HUDEP-2 (cell line): ENCODE results near the gene FXN.

ENCODE experiments used
- DNase-seq, 76 experiments: peaks; one replicate each; lab custom pipeline; 2025; ENCODE audit not compliant: unreplicated experiment in 76 of 76; lab: John Stamatoyannopoulos, UW

FXN gene

DNA sequence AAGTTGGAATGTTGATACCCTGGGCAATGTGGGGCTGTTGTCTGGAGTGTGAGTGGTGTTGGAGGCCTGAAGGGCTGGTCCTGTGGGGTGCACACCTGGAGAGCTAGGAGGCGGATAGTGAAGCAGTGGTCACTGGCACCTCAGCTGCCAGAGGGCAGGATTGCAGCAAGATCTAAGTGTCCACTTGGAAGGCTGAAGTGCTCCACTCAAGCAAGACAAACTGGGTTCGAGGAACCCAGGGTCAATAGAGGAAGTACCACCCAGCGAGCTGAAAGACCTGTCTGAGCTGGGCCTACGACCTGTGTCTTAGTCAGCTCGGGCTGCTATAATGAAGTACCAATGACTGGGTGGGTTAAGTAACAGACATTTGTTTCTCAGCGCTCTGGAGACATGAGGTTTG lies 98.9 kb downstream of the FXN start:
- DNase-seq = no peak

DNA sequence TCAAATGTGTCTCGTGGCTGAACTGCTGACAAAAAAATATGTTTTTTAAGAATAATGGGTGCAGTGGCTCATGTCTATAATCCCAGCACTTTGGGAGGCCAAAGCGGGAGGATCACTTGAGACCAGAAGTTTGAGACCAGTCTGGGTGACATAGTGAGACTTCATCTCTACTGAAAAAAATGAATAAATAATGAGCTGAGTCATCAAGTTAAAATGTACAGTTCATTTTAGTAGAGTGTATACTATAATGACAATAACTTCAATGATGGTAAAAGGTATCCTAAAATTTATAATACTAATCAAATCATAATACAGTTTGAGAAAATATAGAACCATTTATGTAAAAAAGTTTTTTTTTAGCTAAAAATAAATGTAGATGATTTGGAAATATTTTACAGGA lies 100.6 kb downstream of the FXN start:
- DNase-seq = no peak

DNA sequence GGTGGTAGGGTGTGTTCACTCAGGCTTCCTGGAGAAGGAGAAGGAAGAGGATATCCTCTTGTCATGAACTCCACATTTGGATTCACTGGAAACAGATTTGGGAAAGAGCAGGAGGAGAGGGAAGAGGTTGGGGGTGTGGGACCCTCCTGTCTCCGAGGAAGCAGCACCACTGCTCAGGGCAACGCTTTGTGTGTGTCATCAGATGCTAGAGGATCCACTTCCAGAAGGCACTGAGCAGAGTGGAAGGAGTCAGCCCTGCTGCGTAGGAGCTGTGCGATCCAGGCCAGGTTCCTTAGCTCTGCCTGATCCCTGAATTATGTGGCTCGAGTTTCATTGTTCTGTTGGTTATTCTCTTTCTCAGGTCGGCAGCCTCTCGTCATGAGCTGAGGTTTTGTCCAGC lies 101.2 kb downstream of the FXN start:
- no peak for DNase-seq

DNA sequence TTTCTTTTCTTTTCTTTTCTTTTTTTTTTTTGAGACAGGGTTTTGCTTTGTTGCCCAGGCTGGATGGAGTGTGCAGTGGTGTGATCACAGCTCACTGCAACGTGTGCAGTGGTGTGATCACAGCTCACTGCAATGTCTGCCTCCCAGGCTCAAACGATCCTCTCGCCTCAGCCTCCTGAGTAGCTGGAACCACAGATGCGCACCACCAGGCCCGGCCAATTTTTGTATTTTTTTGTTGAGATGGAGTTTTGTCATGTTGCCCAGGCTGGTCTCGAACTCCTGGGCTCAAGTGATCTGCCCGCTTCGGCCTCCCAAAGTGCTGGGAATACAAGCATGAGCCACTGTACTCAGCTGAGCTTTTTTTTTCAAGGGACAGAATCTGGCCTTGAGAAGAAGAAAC lies 101.8 kb downstream of the FXN start:
- no peak for DNase-seq

DNA sequence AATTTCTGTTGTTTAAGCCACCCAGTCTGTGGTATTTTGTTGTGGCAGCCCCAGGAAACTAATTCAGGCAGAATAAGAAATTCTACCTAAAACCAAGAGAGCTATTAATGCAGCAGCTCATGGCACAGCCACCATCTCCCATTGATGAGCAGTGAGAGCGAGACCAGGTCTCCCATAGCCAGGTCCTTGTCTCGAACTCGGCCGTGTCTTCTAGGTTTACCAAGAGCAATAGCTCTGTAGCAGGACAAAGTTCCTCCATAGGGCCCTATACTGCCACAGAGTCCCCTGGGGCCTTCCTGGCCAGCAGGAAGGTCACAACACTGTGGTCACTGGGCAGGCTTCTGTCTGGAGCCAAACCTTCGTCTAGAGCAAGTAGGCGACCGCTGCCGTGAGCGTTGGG lies 104.0 kb downstream of the FXN start:
- DNase-seq = no peak

DNA sequence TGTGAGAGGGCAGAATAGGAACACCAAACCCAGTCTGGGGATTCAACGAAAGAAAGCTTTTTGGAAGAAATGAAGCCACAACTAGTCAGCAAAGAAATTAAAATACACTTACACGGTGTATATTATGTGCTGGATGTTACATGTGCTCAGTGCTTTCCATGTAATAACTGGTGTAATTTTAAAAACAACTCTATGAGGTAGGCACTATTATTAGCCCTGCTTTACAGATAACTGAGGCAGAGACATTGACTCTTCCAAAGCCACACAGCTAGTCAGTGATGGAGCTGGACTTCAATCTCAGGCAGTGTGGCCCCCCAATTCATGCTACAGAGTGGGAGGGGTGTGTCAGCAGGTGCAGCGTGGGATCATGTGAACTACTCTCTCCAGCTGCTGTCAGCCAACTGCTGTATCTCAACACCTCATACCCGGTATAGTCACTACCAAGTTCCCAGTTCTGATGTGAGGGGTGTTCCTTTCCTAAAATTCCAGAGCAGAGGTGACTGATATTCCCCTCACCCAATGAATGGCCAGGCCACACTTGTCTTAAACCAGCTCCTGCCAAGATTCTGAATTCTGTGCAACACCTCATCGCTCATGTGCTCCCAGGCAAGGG lies 104.7 kb downstream of the FXN start:
- no peak for DNase-seq

DNA sequence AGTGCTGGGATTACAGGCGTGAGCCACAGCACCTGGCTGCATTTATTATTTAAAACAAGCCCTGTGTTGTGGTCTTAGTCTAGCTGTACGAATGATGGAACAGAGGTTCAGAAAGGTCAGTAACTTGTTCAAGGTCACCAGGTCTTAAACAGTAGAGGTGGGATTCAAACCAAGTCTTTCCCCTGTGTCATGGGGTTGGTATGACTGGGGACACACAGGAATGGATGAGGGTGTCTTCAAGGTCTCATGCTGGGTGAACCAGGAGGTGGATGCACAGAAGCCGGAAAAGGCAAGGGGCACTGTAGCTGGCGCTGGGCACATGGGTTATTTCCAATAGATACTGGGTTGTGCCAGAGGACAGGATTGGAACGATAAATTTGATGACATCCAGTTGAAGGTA lies 106.3 kb downstream of the FXN start:
- no peak for DNase-seq

DNA sequence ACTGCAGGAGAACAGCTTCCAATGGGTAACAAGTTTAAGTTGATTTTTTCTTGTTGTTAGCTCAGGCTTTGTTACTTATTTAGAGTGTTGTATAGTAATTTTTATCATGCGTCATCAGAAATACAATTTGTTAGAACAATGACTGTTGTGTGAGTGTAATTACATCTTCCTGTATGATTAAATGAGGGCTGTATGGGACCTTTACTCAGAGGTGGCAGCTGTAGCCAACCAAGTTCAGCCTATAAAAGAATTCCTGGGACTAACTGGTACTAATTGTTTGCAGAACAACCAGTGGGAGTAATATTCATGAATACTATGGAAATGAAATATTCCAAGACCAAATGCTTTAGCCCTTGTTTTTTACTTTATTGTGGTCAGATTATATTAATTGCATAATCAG lies 107.7 kb downstream of the FXN start:
- DNase-seq = no peak

DNA sequence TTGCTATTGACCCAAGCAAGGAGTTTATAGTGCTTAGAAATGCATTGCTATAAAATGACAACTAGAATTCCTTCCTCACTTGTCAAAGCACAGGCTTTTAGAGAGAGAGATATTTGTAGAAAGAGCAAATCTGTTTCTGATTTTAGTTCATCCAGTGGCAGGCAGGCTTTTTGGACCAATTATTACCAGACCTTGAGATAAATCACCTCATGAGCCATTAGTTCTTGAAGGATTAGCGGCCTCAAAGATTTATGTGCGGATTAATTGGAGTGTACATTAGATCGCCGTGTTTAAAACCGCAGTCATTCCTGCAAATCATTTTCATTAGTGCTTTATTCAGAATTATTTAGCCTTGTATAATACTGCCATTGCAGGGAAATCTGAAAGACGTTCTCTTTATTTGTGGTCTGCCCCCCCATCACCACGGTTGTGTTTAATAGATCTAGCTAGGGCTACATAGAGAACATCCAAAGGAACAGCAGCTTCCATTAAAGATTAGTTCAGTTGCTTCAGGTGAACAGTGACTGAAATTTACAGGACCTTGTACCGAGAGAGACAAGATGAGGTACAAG lies 109.7 kb downstream of the FXN start:
- DNase-seq = no peak

DNA sequence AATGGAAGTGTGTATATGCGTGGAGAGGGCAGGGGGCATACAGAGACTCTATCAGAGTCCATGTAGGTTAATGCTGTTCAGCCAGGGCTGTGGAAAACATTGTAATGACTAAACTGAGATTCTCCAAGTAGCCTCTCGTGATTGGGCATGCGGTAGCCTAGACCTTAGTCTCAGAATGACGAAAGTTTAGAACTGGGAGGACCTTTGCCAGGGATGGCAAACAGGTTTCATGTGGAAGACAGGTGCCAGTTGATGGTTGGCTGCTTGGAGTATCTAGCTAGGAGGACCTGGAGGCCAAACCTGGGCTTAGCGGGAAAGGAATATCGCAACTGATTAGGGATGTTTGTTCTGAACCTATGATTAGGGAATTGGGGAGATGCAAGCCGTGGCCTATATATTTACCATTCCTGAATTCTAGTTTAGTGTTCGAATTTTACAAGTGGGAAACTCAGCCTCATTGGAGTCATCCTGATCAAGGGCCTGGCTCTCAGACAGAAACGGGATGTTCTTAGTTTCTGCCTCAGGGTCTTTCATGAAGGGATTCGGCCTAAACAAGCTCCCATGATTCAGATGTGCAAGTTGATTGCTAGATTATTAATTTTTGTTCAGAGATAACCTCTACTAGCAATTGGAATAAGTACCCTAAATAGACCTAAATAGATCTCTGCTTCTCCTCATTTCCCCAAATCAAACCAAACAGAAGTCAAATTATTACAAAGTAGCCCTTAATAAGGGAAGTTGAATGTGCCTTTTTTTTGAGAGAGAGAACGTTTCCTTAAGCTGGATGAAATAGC lies 111.7 kb downstream of the FXN start:
- DNase-seq = no peak

DNA sequence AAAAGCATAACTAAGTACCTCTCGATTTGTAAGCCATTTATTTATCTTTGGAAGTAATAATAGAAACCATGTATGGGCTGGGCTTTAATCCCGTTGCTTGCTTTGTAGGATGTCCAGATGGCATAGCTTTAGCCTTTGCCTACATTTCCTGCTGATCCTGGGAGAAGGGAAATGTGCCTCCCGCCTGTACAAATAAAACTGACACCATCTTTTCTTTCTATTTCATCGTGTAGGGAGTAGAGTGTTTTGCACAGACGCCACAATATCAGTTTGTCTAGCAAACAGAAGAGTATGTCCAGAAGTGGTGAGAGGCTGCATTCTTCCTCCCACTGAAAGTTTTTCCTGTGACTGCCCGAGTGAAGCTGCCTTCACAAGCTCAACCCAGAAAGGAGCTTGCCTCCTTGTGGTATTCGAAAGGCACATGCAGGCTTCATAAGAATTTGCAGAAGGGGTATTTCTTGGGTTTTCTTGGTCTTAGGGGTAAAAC lies 113.8 kb downstream of the FXN start:
- DNase-seq = no peak
